Measurements from ENCODE around the gene SLC24A4. TPM values are rescaled to one million over a fixed set of nuclear protein-coding genes. Genes with fewer than 3 reads are reported as not detected.

Gene SLC24A4
- total RNA-seq, 1 donor from 2014 or later: 1.1 TPM

DNA sequence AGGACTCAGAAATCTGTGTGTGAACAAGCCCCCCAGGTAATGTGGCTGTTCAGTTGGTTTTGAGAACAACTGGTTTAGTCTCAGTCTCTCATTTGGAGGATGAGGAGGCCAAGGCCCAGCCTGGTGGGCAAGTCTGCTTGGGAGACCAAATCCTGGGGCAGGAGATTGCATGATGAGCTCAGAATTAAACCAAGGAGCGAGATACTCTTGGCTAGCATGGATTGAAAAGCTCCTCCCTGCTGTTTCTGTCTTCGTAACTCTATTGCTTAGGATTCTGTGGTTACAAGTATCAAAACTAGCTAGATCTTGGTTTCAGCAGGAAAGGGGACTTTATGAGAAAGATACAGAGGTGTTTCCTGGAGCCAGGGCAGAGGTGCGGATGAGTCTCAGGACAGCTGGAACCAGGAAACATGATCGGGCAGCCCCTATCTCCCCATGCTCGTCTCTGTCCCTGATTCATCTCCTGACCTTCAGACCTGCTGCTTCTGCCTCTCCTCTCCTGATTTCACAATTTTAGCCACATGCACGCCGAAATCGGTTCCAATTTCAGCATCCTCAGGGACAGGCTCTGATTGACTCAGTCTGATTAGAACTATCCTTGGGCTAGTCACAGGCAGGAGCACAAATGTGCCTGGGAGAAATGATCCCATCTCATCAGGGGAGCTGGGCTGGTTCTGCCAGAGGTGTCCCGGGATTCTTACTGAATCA lies 150.4 kb downstream of the SLC24A4 start:
- TF ChIP-seq, protein P1, sequence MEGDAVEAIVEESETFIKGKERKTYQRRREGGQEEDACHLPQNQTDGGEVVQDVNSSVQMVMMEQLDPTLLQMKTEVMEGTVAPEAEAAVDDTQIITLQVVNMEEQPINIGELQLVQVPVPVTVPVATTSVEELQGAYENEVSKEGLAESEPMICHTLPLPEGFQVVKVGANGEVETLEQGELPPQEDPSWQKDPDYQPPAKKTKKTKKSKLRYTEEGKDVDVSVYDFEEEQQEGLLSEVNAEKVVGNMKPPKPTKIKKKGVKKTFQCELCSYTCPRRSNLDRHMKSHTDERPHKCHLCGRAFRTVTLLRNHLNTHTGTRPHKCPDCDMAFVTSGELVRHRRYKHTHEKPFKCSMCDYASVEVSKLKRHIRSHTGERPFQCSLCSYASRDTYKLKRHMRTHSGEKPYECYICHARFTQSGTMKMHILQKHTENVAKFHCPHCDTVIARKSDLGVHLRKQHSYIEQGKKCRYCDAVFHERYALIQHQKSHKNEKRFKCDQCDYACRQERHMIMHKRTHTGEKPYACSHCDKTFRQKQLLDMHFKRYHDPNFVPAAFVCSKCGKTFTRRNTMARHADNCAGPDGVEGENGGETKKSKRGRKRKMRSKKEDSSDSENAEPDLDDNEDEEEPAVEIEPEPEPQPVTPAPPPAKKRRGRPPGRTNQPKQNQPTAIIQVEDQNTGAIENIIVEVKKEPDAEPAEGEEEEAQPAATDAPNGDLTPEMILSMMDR (IDR thresholded peaks at IDR 0.05; ENCODE audit: unreplicated experiment): no peak
- no peak overlapping the region for H3K4me3 Mint-ChIP-seq (ENCODE audit: unreplicated experiment)
- DNase-seq (ENCODE audit: low spot score): no peak
- H3K36me3 Mint-ChIP-seq (ENCODE audit: low read depth, unreplicated experiment): no peaks in the 10 kb centered on the region
- no peak overlapping the region for H3K27ac Mint-ChIP-seq (ENCODE audit: unreplicated experiment)
- H3K9me3 Mint-ChIP-seq (ENCODE audit: unreplicated experiment): no peaks in the 10 kb centered on the region
- no peaks in the 10 kb centered on the region for H3K27me3 Mint-ChIP-seq (ENCODE audit: unreplicated experiment)
- H3K4me1 Mint-ChIP-seq (ENCODE audit: unreplicated experiment): peaks cover 4% of the 10 kb centered on the region

DNA sequence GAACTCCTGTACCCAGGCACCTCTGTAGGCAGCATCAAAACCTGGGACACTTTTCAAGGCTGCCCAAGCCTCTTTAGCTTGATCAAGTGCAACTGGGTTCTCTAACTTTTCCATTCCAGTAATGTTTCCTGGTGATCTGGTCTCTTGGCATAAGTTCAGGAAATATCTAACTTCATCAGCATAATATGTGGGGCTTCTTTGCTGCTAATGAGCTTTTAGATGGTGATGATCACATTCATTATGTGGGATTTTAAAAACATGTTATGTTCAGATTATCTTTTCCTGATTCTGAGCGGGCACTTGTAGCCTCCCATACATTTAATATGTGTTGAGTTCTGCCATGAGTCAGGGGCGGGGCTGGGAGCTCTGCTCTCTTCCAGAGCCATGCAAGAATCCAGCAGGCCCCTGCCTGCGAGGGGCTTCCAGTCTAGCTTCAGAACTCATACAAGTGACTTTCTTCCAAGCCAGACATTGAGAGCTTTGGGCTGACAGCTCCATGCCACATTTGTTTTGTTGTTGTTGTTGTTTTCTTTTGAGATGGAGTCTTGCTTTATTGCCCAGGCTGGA lies 151.1 kb downstream of the SLC24A4 start:
- Mint-ChIP-seq H3K9me3 (ENCODE audit: unreplicated experiment) (no peaks in the 10 kb centered on the region), H3K4me1 (ENCODE audit: unreplicated experiment) (peaks cover 4% of the 10 kb centered on the region), H3K27me3 (ENCODE audit: unreplicated experiment) (no peaks in the 10 kb centered on the region), H3K36me3 (ENCODE audit: low read depth, unreplicated experiment) (no peaks in the 10 kb centered on the region), H3K4me3 (ENCODE audit: unreplicated experiment) (no peak overlapping the region), H3K27ac (ENCODE audit: unreplicated experiment) (no peak overlapping the region)
- TF ChIP-seq, protein P1 (IDR thresholded peaks at IDR 0.05; ENCODE audit: unreplicated experiment): no peak
- DNase-seq (ENCODE audit: low spot score): no peak

DNA sequence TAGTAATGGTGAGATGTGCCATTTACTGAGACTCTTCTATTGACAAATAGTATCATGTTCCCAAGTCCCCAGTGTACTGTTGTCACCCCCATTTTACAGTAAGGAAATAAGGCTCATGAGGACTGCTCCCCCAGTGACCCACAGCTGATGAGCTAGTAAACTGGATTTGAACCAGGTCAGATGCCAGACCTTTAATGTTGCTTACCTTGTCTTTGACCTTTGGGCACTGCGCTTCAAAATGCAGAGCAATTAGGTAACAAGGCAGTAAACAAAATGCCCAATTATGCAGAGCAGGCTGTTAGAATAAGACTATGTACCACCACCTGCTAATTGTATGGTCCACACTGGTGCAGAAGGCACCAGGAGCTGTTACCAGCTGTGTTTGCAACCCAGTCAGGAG lies 152.1 kb downstream of the SLC24A4 start:
- no peak overlapping the region for H3K27ac Mint-ChIP-seq (ENCODE audit: unreplicated experiment)
- no peaks in the 10 kb centered on the region for H3K36me3 Mint-ChIP-seq (ENCODE audit: low read depth, unreplicated experiment)
- no peak overlapping the region for H3K4me3 Mint-ChIP-seq (ENCODE audit: unreplicated experiment)
- H3K4me1 Mint-ChIP-seq (ENCODE audit: unreplicated experiment): peaks cover 4% of the 10 kb centered on the region
- TF ChIP-seq, protein P1 (IDR thresholded peaks at IDR 0.05; ENCODE audit: unreplicated experiment): no peak
- DNase-seq (ENCODE audit: low spot score): no peak
- H3K27me3 Mint-ChIP-seq (ENCODE audit: unreplicated experiment): no peaks in the 10 kb centered on the region
- no peaks in the 10 kb centered on the region for H3K9me3 Mint-ChIP-seq (ENCODE audit: unreplicated experiment)

DNA sequence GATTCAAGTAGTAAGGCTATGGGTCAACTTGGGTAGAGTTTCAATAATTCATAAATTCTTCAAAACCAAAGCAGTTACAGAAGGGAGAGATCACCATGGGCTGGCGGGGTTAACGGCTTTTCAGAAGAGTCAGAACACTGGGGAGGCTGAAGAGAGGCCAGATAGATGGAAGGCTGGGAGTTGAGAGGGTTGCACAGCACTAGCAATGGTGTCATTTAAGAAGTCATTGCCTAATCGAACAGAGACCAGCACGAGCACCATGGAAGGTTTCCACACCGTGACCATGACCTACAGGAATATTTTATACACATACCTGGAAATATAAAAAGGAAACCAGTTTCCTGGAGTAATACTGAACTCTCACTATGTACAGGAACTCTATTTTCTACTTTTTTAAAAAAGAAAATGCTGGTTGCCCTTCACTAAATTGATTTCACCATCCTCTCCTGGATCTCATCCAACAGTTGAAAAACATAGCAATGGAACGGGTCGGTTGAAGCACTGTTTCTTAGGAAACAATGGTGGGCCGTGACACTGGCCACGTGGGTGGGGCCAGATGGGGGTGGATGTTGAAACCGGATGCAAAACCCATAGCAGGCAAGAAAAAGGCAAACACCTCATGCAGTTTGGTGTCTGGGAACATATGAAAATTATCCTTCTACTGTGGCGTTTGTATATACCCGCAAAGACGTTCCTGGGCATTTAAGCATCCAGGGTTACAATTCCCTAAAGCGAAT lies 152.7 kb downstream of the SLC24A4 start:
- no peak for DNase-seq (ENCODE audit: low spot score)
- TF ChIP-seq, protein P1 (IDR thresholded peaks at IDR 0.05; ENCODE audit: unreplicated experiment): no peak
- Mint-ChIP-seq H3K9me3 (ENCODE audit: unreplicated experiment) (no peaks in the 10 kb centered on the region), H3K27ac (ENCODE audit: unreplicated experiment) (no peak overlapping the region), H3K36me3 (ENCODE audit: low read depth, unreplicated experiment) (no peaks in the 10 kb centered on the region), H3K4me1 (ENCODE audit: unreplicated experiment) (peaks cover 4% of the 10 kb centered on the region), H3K4me3 (ENCODE audit: unreplicated experiment) (no peak overlapping the region), H3K27me3 (ENCODE audit: unreplicated experiment) (no peaks in the 10 kb centered on the region)

DNA sequence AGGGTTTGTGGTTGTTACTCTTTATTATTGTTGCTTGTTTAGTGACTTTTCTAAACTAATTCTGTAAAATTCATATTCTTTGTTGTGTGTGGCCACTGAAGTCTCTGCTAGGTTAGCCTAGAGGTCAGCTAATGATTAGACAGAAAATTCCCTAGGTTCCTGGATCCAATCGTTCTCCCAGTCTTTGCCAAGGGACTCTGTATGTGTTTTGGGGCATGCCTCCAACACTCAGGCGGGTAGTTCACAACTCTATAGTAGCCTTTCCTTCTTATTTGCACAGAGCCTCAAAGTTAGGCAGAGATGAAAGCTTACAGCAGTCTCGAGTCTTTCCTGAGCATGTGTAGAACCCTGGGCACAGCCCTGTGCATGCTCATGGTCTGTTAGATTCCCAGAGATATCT lies 157.9 kb downstream of the SLC24A4 start:
- peaks cover 1% of the 10 kb centered on the region for H3K27me3 Mint-ChIP-seq (ENCODE audit: unreplicated experiment)
- H3K36me3 Mint-ChIP-seq (ENCODE audit: low read depth, unreplicated experiment): no peaks in the 10 kb centered on the region
- no peaks in the 10 kb centered on the region for H3K9me3 Mint-ChIP-seq (ENCODE audit: unreplicated experiment)
- peaks cover 13% of the 10 kb centered on the region for H3K4me1 Mint-ChIP-seq (ENCODE audit: unreplicated experiment)
- DNase-seq (ENCODE audit: low spot score): no peak
- no peak overlapping the region for H3K4me3 Mint-ChIP-seq (ENCODE audit: unreplicated experiment)
- H3K27ac Mint-ChIP-seq (ENCODE audit: unreplicated experiment): no peak overlapping the region
- TF ChIP-seq, protein P1 (IDR thresholded peaks at IDR 0.05; ENCODE audit: unreplicated experiment): no peak

Measured in endothelial cell (in vitro differentiated cells).